ENCODE data around the gene CLPTM1L.

Gene CLPTM1L

DNA sequence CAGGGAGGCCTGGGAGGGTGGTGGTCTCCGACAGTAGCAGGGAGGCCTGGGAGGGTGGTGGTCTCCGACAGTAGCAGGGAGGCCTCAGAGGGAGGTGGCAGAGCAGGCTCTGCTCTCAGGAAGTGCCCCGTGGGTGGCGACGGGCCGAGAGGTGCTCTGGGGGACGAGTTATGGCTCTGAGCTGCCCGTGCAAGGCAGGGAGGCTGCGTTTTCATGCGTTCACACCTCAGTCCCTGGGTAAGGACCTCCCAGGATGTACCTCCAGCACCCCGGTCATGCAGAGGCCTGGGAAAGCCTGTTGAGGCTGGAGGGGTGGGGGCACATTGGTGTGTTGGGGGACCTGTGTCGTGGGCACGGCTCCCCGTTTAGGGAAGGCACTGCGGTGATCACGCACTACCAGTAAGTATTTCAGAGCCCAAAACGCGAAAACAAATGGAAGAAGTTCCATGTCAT is 37.4 kb upstream of the CLPTM1L start:
- H3K36me3 ChIP-seq (replicated peaks in 1 of 2; ENCODE audit: control insufficient read depth in 2 of 2, insufficient read depth in 2 of 2, low read length in 2 of 2), result peaks cover 0 to 2% of the 10 kb centered on the region in 2 donors
- peaks cover 11 to 13% of the 10 kb centered on the region in 2 donors for H3K9me3 ChIP-seq (replicated peaks in 1 of 2; ENCODE audit: control insufficient read depth in 2 of 2, insufficient read depth in 1 of 2, low read depth in 1 of 2, low read length in 2 of 2)
- H3K9ac ChIP-seq (ENCODE audit: low read depth, low read length, poor library complexity), result no peak overlapping the region
- no peak overlapping the region for H2BK5ac ChIP-seq (ENCODE audit: low read length)
- H3K18ac ChIP-seq (ENCODE audit: low read length), result no peak overlapping the region
- no peak for DNase-seq (ENCODE audit: low spot score)
- no peak overlapping the region for H4K91ac ChIP-seq (ENCODE audit: low read depth, low read length, poor library complexity)
- H3K4ac ChIP-seq (ENCODE audit: low read length), result no peak overlapping the region
- no peak overlapping the region for H3K23ac ChIP-seq (ENCODE audit: low read depth, low read length, poor library complexity)
- no CpG with 5 or more reads among the region's 18 CpGs for WGBS, 2 donors (ENCODE audit: extremely low coverage in 2 of 2, insufficient read length in 2 of 2, insufficient replicate concordance in 1 of 2)
- H3K4me1 ChIP-seq (ENCODE audit: control insufficient read depth in 2 of 2, insufficient read depth in 1 of 2, low read depth in 1 of 2, low read length in 2 of 2), result peaks cover 10% of the 10 kb centered on the region in 2 donors
- H3K79me1 ChIP-seq (ENCODE audit: low read depth, low read length), result peaks cover 3% of the 10 kb centered on the region
- H3K27ac ChIP-seq (replicated peaks; ENCODE audit: low read length), result no peak overlapping the region
- no peak overlapping the region for H4K8ac ChIP-seq (ENCODE audit: low read depth, low read length)
- H3K4me2 ChIP-seq (ENCODE audit: insufficient read depth, low read length, poor library complexity, severe bottlenecking), result no peak overlapping the region
- H2BK120ac ChIP-seq (ENCODE audit: low read depth, low read length), result no peak overlapping the region
- no peak overlapping the region for H2AK5ac ChIP-seq (ENCODE audit: low read depth, low read length)
- peaks cover 7 to 62% (median 50%) of the 10 kb centered on the region in 3 experiments for H3K27me3 ChIP-seq (ENCODE audit: control insufficient read depth in 3 of 3, insufficient read depth in 3 of 3, low read depth in 1 of 3, low read length in 3 of 3)
- H3K14ac ChIP-seq (ENCODE audit: low read length), result no peak overlapping the region
- no peak overlapping the region for H2BK12ac ChIP-seq (ENCODE audit: low read length)
- no peak overlapping the region for H3K4me3 ChIP-seq (ENCODE audit: low read length in 2 of 2)
- no peak overlapping the region for H2BK15ac ChIP-seq (ENCODE audit: low read length)
- H2AFZ ChIP-seq (ENCODE audit: low read length), result no peak overlapping the region

GRCh38 chr5:1381370-1382247 is 36.7 kb upstream of the CLPTM1L start:
- DNase-seq (ENCODE audit: low spot score), result no peak
- H4K8ac ChIP-seq (ENCODE audit: low read depth, low read length), result no peak overlapping the region
- H2AFZ ChIP-seq (ENCODE audit: low read length), result no peak overlapping the region
- peaks cover 9% of the 10 kb centered on the region in 2 donors for H3K4me1 ChIP-seq (ENCODE audit: control insufficient read depth in 2 of 2, insufficient read depth in 1 of 2, low read depth in 1 of 2, low read length in 2 of 2)
- no peak overlapping the region for H4K91ac ChIP-seq (ENCODE audit: low read depth, low read length, poor library complexity)
- no CpG with 5 or more reads among the region's 25 CpGs for WGBS, 2 donors (ENCODE audit: extremely low coverage in 2 of 2, insufficient read length in 2 of 2, insufficient replicate concordance in 1 of 2)
- H2AK5ac ChIP-seq (ENCODE audit: low read depth, low read length), result peak overlapping the region; percentile 25
- peaks cover 0 to 2% of the 10 kb centered on the region in 2 donors for H3K36me3 ChIP-seq (replicated peaks in 1 of 2; ENCODE audit: control insufficient read depth in 2 of 2, insufficient read depth in 2 of 2, low read length in 2 of 2)
- H3K23ac ChIP-seq (ENCODE audit: low read depth, low read length, poor library complexity), result peak overlapping the region; percentile 96
- peak overlapping the region; percentile 60 for H3K18ac ChIP-seq (ENCODE audit: low read length)
- peak overlapping the region; percentile 90 for H3K14ac ChIP-seq (ENCODE audit: low read length)
- H2BK120ac ChIP-seq (ENCODE audit: low read depth, low read length), result no peak overlapping the region
- H3K9me3 ChIP-seq (replicated peaks in 1 of 2; ENCODE audit: control insufficient read depth in 2 of 2, insufficient read depth in 1 of 2, low read depth in 1 of 2, low read length in 2 of 2), result peaks cover 11 to 13% of the 10 kb centered on the region in 2 donors
- no peak overlapping the region for H3K27ac ChIP-seq (replicated peaks; ENCODE audit: low read length)
- H3K9ac ChIP-seq (ENCODE audit: low read depth, low read length, poor library complexity), result peak overlapping the region; percentile 63
- peak overlapping the region in 1 of 2 donors; percentile 74 for H3K4me3 ChIP-seq (ENCODE audit: low read length in 2 of 2)
- H2BK15ac ChIP-seq (ENCODE audit: low read length), result no peak overlapping the region
- peak overlapping the region; percentile 63 for H2BK12ac ChIP-seq (ENCODE audit: low read length)
- H3K4me2 ChIP-seq (ENCODE audit: insufficient read depth, low read length, poor library complexity, severe bottlenecking), result no peak overlapping the region
- peaks cover 3% of the 10 kb centered on the region for H3K79me1 ChIP-seq (ENCODE audit: low read depth, low read length)
- H3K27me3 ChIP-seq (ENCODE audit: control insufficient read depth in 3 of 3, insufficient read depth in 3 of 3, low read depth in 1 of 3, low read length in 3 of 3), result peaks cover under 1 to 60% (median 44%) of the 10 kb centered on the region in 3 experiments
- H2BK5ac ChIP-seq (ENCODE audit: low read length), result no peak overlapping the region
- H3K4ac ChIP-seq (ENCODE audit: low read length), result no peak overlapping the region

DNA sequence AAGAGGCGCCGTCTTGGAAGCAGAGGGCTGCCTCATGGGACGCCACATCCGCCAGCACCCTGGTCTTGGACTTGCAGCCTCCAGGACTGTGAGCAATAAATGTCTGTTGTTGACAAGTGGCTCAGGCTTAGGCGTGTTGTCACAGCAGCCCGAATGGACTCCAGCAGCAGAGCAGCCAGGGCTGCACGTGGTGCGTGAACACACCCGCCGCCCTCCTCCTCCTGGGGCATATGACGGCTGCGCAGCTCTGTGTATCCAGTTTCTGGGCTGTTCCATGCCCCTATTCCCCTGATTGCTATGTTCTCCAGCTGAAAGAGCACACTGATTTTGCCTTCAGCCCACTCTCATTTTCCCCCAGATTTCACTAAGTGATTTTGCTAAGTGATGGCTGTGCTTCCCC is 36.0 kb upstream of the CLPTM1L start:
- peaks cover 6 to 7% of the 10 kb centered on the region in 2 donors for H3K4me1 ChIP-seq (ENCODE audit: control insufficient read depth in 2 of 2, insufficient read depth in 1 of 2, low read depth in 1 of 2, low read length in 2 of 2)
- peaks cover 11 to 13% of the 10 kb centered on the region in 2 donors for H3K9me3 ChIP-seq (replicated peaks in 1 of 2; ENCODE audit: control insufficient read depth in 2 of 2, insufficient read depth in 1 of 2, low read depth in 1 of 2, low read length in 2 of 2)
- H3K4ac ChIP-seq (ENCODE audit: low read length), result no peak overlapping the region
- H4K91ac ChIP-seq (ENCODE audit: low read depth, low read length, poor library complexity), result no peak overlapping the region
- no peak overlapping the region for H3K27ac ChIP-seq (replicated peaks; ENCODE audit: low read length)
- no peak overlapping the region for H3K9ac ChIP-seq (ENCODE audit: low read depth, low read length, poor library complexity)
- H3K79me1 ChIP-seq (ENCODE audit: low read depth, low read length), result peaks cover 3% of the 10 kb centered on the region
- DNase-seq (ENCODE audit: low spot score), result no peak
- H2AK5ac ChIP-seq (ENCODE audit: low read depth, low read length), result peak overlapping the region; percentile 26
- no peak overlapping the region for H4K8ac ChIP-seq (ENCODE audit: low read depth, low read length)
- peak overlapping the region; percentile 95 for H3K14ac ChIP-seq (ENCODE audit: low read length)
- H3K36me3 ChIP-seq (replicated peaks in 1 of 2; ENCODE audit: control insufficient read depth in 2 of 2, insufficient read depth in 2 of 2, low read length in 2 of 2), result peaks cover 0 to 2% of the 10 kb centered on the region in 2 donors
- no peak overlapping the region for H3K4me3 ChIP-seq (ENCODE audit: low read length in 2 of 2)
- peak overlapping the region; percentile 65 for H3K18ac ChIP-seq (ENCODE audit: low read length)
- no peak overlapping the region for H2AFZ ChIP-seq (ENCODE audit: low read length)
- peaks cover 0 to 53% (median 37%) of the 10 kb centered on the region in 3 experiments for H3K27me3 ChIP-seq (ENCODE audit: control insufficient read depth in 3 of 3, insufficient read depth in 3 of 3, low read depth in 1 of 3, low read length in 3 of 3)
- peak overlapping the region; percentile 42 for H2BK12ac ChIP-seq (ENCODE audit: low read length)
- no peak overlapping the region for H3K4me2 ChIP-seq (ENCODE audit: insufficient read depth, low read length, poor library complexity, severe bottlenecking)
- H3K23ac ChIP-seq (ENCODE audit: low read depth, low read length, poor library complexity), result peak overlapping the region; percentile 96
- H2BK5ac ChIP-seq (ENCODE audit: low read length), result no peak overlapping the region
- H2BK15ac ChIP-seq (ENCODE audit: low read length), result no peak overlapping the region
- no peak overlapping the region for H2BK120ac ChIP-seq (ENCODE audit: low read depth, low read length)
- no CpG with 5 or more reads among the region's 12 CpGs for WGBS, 2 donors (ENCODE audit: extremely low coverage in 2 of 2, insufficient read length in 2 of 2, insufficient replicate concordance in 1 of 2)
